T47D (cell line): ENCODE results near the gene GPR149.

Experiments used
- DNase-seq, 2 experiments: peaks; one replicate each; pipeline versions ENCODE4 v3.0.0 to v3.0.0-alpha.2; 2011 to 2012; ENCODE audit warnings: low read depth in 1 of 2, low spot score in 1 of 2
- JUND ChIP-seq: IDR thresholded peaks from 2 replicates; pipeline ENCODE4 v1.6.1; 2012; ENCODE audit warnings: low read depth
- in situ Hi-C: cut with HindIII; loops from 2 replicates; pipeline ENCODE4 v1.10.0; 2016; ENCODE audit warnings: low sequenced_read_pairs, low pct_unique_long_range_greater_than_20kb

The GPR149 gene

GRCh38 chr3:154323891-154324738 is 105.9 kb downstream of the GPR149 start, which contains the start of gene DHX36:
Gene DHX36, minus strand, starts transcription at chr3:154324487. Its CDS starts 71 bp downstream, at chr3:154324416.
- TF ChIP-seq JUND: no peak
- DNase-seq: peak; percentile 87 to 92
- in situ Hi-C loops: no loop called here

GRCh38 chr3:154316974-154317767 is 112.8 kb downstream of the GPR149 start:
- in situ Hi-C loops: no loop called here

GRCh38 chr3:154314152-154314551 is 115.8 kb downstream of the GPR149 start:
- no peak for TF ChIP-seq JUND
- in situ Hi-C loops: no loop called here
- no peak for DNase-seq

More at GRCh38 chr3:154316974-154317767, 112.8 kb downstream of the GPR149 start:
- no peak for TF ChIP-seq JUND
- no peak for DNase-seq

GRCh38 chr3:154310840-154311239 is 119.2 kb downstream of the GPR149 start:
- in situ Hi-C loops: no loop called here
- peak in 1 of 2 experiments; percentile 4 for DNase-seq
- TF ChIP-seq JUND: no peak

- in situ Hi-C loops: no loop called here
These were observed 122.6 kb downstream of the GPR149 start for GRCh38 chr3:154307363-154307762.

GRCh38 chr3:154304936-154305335 is 125.1 kb downstream of the GPR149 start:
- no peak for DNase-seq
- in situ Hi-C loops: no loop called here
- TF ChIP-seq JUND: no peak

More at GRCh38 chr3:154307363-154307762, 122.6 kb downstream of the GPR149 start:
- TF ChIP-seq JUND: no peak
- DNase-seq: no peak

GRCh38 chr3:154304116-154304786 is 125.7 kb downstream of the GPR149 start:
- DNase-seq: no peak
- TF ChIP-seq JUND: no peak
- in situ Hi-C loops: no loop called here

GRCh38 chr3:154301561-154301960 is 128.4 kb downstream of the GPR149 start:
- DNase-seq: peak in 1 of 2 experiments; percentile 16
- in situ Hi-C loops: no loop called here
- no peak for TF ChIP-seq JUND

- in situ Hi-C loops: no loop called here
- no peak for TF ChIP-seq JUND
- DNase-seq: no peak
These were observed 136.0 kb downstream of the GPR149 start for GRCh38 chr3:154294016-154294415.

- no peak for TF ChIP-seq JUND
- DNase-seq: no peak
- in situ Hi-C loops: no loop called here
These were observed 139.8 kb downstream of the GPR149 start for GRCh38 chr3:154290187-154290586.
